ENCODE measurements around the gene IL19. TPM values are rescaled to one million over a fixed set of nuclear protein-coding genes. Genes with fewer than 3 reads are reported as not detected.

IL19 gene
- polyA plus RNA-seq, 1 of the 3 experiments (the other 2 are of a cell fraction): not detected

DNA sequence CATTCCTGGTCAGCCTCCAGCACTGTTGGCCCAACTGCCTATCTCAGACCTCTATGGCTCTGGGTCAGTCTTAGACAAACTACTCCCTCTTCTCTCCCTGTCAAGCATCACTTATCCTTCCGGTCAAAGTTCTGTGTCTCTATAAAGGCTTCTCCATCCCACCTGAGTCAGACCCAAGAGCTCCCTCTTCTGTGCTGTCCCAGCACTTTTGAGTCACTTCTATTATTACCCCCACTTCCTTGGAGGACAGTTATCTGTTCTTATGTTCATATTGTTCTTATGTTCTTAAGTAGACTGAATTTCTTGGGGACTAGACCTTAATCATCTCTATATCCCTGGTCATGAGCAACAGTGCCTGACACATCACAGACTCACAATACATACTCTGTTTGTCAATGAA is 30.9 kb downstream of the IL19 start:
- Histone ChIP-seq H3K9me2 (no peaks in the 10 kb centered on the region), H3K9me3 (no peaks in the 10 kb centered on the region), H3K9ac (no peak overlapping the region), H3K79me2 (ENCODE audit: insufficient read depth) (no peaks in the 10 kb centered on the region), H3K4me2 (no peak overlapping the region), H3K4me1 (ENCODE audit: control insufficient read depth in 1 of 2, insufficient read depth in 2 of 2, low read depth in 1 of 2, low read length in 1 of 2) (peaks cover 0 to 26% of the 10 kb centered on the region in 2 experiments; a peak in 2 of 4 replicates), H3K4me3 (ENCODE audit: low read depth in 2 of 2, low read length in 1 of 2) (no peak overlapping the region), H3K36me3 (replicated peaks in 1 of 2; ENCODE audit: control insufficient read depth in 1 of 2, insufficient read depth in 2 of 2, low read length in 1 of 2) (no peaks in the 10 kb centered on the region), H2AFZ (ENCODE audit: low read depth) (no peak overlapping the region), H4K20me1 (ENCODE audit: insufficient read depth) (no peaks in the 10 kb centered on the region), H3K27ac (ENCODE audit: low read depth in 2 of 2, low read length in 1 of 2) (no peak overlapping the region), H3F3A (replicated peaks; ENCODE audit: insufficient read depth) (no peaks in the 10 kb centered on the region), H3K27me3 (ENCODE audit: insufficient read depth) (peaks cover 17% of the 10 kb centered on the region; the same call in 1 of the 2 replicates)
- 94% methylated on average over 1 of the region's 1 CpG for WGBS (ENCODE audit: low lambda C conversion rate)
- no peak for TF ChIP-seq RFX5 (IDR thresholded peaks at IDR 0.05; ENCODE audit: low read length)
- TF ChIP-seq GABPA (IDR thresholded peaks at IDR 0.05; ENCODE audit: low read depth): no peak
- no peak for TF ChIP-seq MXI1 (IDR thresholded peaks at IDR 0.05; ENCODE audit: low read depth, low read length)
- TF ChIP-seq, protein P1, sequence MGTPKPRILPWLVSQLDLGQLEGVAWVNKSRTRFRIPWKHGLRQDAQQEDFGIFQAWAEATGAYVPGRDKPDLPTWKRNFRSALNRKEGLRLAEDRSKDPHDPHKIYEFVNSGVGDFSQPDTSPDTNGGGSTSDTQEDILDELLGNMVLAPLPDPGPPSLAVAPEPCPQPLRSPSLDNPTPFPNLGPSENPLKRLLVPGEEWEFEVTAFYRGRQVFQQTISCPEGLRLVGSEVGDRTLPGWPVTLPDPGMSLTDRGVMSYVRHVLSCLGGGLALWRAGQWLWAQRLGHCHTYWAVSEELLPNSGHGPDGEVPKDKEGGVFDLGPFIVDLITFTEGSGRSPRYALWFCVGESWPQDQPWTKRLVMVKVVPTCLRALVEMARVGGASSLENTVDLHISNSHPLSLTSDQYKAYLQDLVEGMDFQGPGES (IDR thresholded peaks at IDR 0.05; ENCODE audit: low read depth, low read length): no peak
- TF ChIP-seq, protein P2, sequence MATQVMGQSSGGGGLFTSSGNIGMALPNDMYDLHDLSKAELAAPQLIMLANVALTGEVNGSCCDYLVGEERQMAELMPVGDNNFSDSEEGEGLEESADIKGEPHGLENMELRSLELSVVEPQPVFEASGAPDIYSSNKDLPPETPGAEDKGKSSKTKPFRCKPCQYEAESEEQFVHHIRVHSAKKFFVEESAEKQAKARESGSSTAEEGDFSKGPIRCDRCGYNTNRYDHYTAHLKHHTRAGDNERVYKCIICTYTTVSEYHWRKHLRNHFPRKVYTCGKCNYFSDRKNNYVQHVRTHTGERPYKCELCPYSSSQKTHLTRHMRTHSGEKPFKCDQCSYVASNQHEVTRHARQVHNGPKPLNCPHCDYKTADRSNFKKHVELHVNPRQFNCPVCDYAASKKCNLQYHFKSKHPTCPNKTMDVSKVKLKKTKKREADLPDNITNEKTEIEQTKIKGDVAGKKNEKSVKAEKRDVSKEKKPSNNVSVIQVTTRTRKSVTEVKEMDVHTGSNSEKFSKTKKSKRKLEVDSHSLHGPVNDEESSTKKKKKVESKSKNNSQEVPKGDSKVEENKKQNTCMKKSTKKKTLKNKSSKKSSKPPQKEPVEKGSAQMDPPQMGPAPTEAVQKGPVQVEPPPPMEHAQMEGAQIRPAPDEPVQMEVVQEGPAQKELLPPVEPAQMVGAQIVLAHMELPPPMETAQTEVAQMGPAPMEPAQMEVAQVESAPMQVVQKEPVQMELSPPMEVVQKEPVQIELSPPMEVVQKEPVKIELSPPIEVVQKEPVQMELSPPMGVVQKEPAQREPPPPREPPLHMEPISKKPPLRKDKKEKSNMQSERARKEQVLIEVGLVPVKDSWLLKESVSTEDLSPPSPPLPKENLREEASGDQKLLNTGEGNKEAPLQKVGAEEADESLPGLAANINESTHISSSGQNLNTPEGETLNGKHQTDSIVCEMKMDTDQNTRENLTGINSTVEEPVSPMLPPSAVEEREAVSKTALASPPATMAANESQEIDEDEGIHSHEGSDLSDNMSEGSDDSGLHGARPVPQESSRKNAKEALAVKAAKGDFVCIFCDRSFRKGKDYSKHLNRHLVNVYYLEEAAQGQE (IDR thresholded peaks at IDR 0.05; ENCODE audit: low read depth, low read length): no peak
- TF ChIP-seq RCOR1 (IDR thresholded peaks at IDR 0.05; ENCODE audit: low read length): no peak
- TF ChIP-seq JUND (IDR thresholded peaks at IDR 0.05): no peak
- no peak for TF ChIP-seq EP300 (IDR thresholded peaks at IDR 0.05; ENCODE audit: borderline replicate concordance in 1 of 2, low read depth in 1 of 2, low read length in 1 of 2)
- TF ChIP-seq, protein P3, sequence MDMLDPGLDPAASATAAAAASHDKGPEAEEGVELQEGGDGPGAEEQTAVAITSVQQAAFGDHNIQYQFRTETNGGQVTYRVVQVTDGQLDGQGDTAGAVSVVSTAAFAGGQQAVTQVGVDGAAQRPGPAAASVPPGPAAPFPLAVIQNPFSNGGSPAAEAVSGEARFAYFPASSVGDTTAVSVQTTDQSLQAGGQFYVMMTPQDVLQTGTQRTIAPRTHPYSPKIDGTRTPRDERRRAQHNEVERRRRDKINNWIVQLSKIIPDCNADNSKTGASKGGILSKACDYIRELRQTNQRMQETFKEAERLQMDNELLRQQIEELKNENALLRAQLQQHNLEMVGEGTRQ (IDR thresholded peaks at IDR 0.05; ENCODE audit: borderline replicate concordance, low read depth, low read length): no peak
- no peak for TF ChIP-seq RXRA (IDR thresholded peaks at IDR 0.05; ENCODE audit: borderline replicate concordance, low read depth)
- no peak for TF ChIP-seq TEAD4 (IDR thresholded peaks at IDR 0.05; ENCODE audit: borderline replicate concordance, insufficient read depth)
- TF ChIP-seq, protein P4, sequence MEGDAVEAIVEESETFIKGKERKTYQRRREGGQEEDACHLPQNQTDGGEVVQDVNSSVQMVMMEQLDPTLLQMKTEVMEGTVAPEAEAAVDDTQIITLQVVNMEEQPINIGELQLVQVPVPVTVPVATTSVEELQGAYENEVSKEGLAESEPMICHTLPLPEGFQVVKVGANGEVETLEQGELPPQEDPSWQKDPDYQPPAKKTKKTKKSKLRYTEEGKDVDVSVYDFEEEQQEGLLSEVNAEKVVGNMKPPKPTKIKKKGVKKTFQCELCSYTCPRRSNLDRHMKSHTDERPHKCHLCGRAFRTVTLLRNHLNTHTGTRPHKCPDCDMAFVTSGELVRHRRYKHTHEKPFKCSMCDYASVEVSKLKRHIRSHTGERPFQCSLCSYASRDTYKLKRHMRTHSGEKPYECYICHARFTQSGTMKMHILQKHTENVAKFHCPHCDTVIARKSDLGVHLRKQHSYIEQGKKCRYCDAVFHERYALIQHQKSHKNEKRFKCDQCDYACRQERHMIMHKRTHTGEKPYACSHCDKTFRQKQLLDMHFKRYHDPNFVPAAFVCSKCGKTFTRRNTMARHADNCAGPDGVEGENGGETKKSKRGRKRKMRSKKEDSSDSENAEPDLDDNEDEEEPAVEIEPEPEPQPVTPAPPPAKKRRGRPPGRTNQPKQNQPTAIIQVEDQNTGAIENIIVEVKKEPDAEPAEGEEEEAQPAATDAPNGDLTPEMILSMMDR (IDR thresholded peaks at IDR 0.05): no peak
- TF ChIP-seq, protein P5, sequence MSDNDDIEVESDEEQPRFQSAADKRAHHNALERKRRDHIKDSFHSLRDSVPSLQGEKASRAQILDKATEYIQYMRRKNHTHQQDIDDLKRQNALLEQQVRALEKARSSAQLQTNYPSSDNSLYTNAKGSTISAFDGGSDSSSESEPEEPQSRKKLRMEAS (IDR thresholded peaks at IDR 0.05; ENCODE audit: low read depth): no peak
- TF ChIP-seq, protein P6, sequence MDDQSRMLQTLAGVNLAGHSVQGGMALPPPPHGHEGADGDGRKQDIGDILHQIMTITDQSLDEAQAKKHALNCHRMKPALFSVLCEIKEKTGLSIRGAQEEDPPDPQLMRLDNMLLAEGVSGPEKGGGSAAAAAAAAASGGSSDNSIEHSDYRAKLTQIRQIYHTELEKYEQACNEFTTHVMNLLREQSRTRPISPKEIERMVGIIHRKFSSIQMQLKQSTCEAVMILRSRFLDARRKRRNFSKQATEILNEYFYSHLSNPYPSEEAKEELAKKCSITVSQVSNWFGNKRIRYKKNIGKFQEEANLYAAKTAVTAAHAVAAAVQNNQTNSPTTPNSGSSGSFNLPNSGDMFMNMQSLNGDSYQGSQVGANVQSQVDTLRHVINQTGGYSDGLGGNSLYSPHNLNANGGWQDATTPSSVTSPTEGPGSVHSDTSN (IDR thresholded peaks at IDR 0.05): no peak
- TF ChIP-seq, protein P7, sequence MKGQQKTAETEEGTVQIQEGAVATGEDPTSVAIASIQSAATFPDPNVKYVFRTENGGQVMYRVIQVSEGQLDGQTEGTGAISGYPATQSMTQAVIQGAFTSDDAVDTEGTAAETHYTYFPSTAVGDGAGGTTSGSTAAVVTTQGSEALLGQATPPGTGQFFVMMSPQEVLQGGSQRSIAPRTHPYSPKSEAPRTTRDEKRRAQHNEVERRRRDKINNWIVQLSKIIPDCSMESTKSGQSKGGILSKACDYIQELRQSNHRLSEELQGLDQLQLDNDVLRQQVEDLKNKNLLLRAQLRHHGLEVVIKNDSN (IDR thresholded peaks at IDR 0.05; ENCODE audit: borderline replicate concordance, low read depth): no peak
- ChIA-PET CTCF (interaction anchor here (1.5 kb wide), 1 partner anchor 40 kb away, joined by 5 read pairs; no protein-coding TSS in a partner anchor), POLR2A (no interaction called here)
- DNase-seq: no peak
